Activated CD4-positive, alpha-beta T cell treated with anti-CD3 and anti-CD28 coated beads for 36 hours (primary cell): Measurements from ENCODE around the gene LRG1. TPM values are rescaled to one million over a fixed set of nuclear protein-coding genes. Genes with fewer than 3 reads are reported as not detected.

ENCODE experiments used
- ATAC-seq: fragments of 200-7000 bp; cut with Tn5 transposase; one replicate; pipeline ENCODE4 v1.10.0; 2021; ENCODE audit warnings: mild to moderate bottlenecking, moderate library complexity
- CTCF ChIA-PET: fragments of 350-600 bp; sonication (Branson Sonifier 250); formaldehyde crosslinking; loops from one replicate; lab custom pipeline; 2021; ENCODE audit warnings: antibody characterized with exemption; lab: Charles Lee
- POLR2A ChIA-PET: fragments of 350-600 bp; sonication (Branson Sonifier 250); formaldehyde crosslinking; loops from one replicate; lab custom pipeline; 2021; ENCODE audit warnings: antibody characterized with exemption, inconsistent platforms; lab: Charles Lee
- DNase-seq: peaks from one replicate; pipeline ENCODE4 v3.0.0-alpha.2; 2020
- H3K27ac Mint-ChIP-seq: one replicate; pipeline ENCODE4 v1.8.0; 2021; ENCODE audit warnings: mixed read lengths
- H3K27me3 Mint-ChIP-seq: one replicate; pipeline ENCODE4 v1.8.0; 2021; ENCODE audit warnings: mixed read lengths
- H3K36me3 Mint-ChIP-seq: one replicate; pipeline ENCODE4 v1.8.0; 2021; ENCODE audit warnings: low read depth, mixed read lengths
- H3K4me1 Mint-ChIP-seq: one replicate; pipeline ENCODE4 v1.8.0; 2021; ENCODE audit warnings: mixed read lengths
- H3K4me3 Mint-ChIP-seq: one replicate; pipeline ENCODE4 v1.8.0; 2021; ENCODE audit warnings: mild to moderate bottlenecking, moderate library complexity, mixed read lengths
- H3K9me3 Mint-ChIP-seq: one replicate; pipeline ENCODE4 v1.8.0; 2021; ENCODE audit warnings: low read depth, mixed read lengths
- intact Hi-C, 2 experiments: fragments of 100-400 bp; cut with DNase I in 1 of 2; cut with micrococcal nuclease in 1 of 2; formaldehyde crosslinking; loops; one replicate each; pipeline versions ENCODE4 v1.14.2 to v1.15.1; 2022 to 2024; cut with DNase I, micrococcal nuclease
- total RNA-seq, 2 experiments: library from RNA; stranded (reverse); gene quantifications; one replicate each; pipeline ENCODE4 v1.2.3, GENCODE V29; 2021

Gene LRG1
- total RNA-seq, 2 experiments from 2014 or later: 0.35 to 0.57 TPM

- intact Hi-C loops: loop anchor here in 1 of 2 experiments (2.0 kb wide), 1 partner anchor 67 kb away; the partner anchor contains the start of gene UBXN6
- POLR2A ChIA-PET: no interaction called here
- no peak for ATAC-seq
Measured at GRCh38 chr19:4523306-4524110, 16.3 kb downstream of the LRG1 start.

GRCh38 chr19:4522291-4523002, 17.4 kb downstream of the LRG1 start:
- no peak overlapping the region for H3K27ac Mint-ChIP-seq
- H3K36me3 Mint-ChIP-seq: no peaks in the 10 kb centered on the region
- no peak for DNase-seq
- H3K4me3 Mint-ChIP-seq: no peak overlapping the region
- no peaks in the 10 kb centered on the region for H3K9me3 Mint-ChIP-seq
- no peaks in the 10 kb centered on the region for H3K27me3 Mint-ChIP-seq
- intact Hi-C loops: no loop called here
- CTCF ChIA-PET: interaction anchor here (0.6 to 3.5 kb wide), 9 partner anchors 12 to 1089 kb away, joined by 3 to 35 read pairs (median 4); partner anchors contain the start of genes LRG1 and PLIN5
- ATAC-seq: no peak
- H3K4me1 Mint-ChIP-seq: no peaks in the 10 kb centered on the region
- POLR2A ChIA-PET: no interaction called here

More at GRCh38 chr19:4523306-4524110, 16.3 kb downstream of the LRG1 start:
- no peak overlapping the region for H3K27ac Mint-ChIP-seq
- H3K36me3 Mint-ChIP-seq: no peaks in the 10 kb centered on the region
- no peaks in the 10 kb centered on the region for H3K9me3 Mint-ChIP-seq
- H3K4me3 Mint-ChIP-seq: no peak overlapping the region
- peak; percentile 62 for DNase-seq
- no peaks in the 10 kb centered on the region for H3K4me1 Mint-ChIP-seq
- CTCF ChIA-PET: interaction anchor here (0.6 to 3.5 kb wide), 9 partner anchors 11 to 361 kb away, joined by 3 to 35 read pairs (median 5); partner anchors contain the start of genes LRG1 and PLIN5
- H3K27me3 Mint-ChIP-seq: no peaks in the 10 kb centered on the region

GRCh38 chr19:4521888-4522242, 18.0 kb downstream of the LRG1 start:
- Mint-ChIP-seq H3K4me3 (no peak overlapping the region), H3K9me3 (no peaks in the 10 kb centered on the region), H3K27ac (no peak overlapping the region), H3K36me3 (no peaks in the 10 kb centered on the region), H3K27me3 (no peaks in the 10 kb centered on the region), H3K4me1 (no peaks in the 10 kb centered on the region)
- DNase-seq: no peak
- ATAC-seq: no peak
- intact Hi-C loops: no loop called here
- ChIA-PET CTCF (interaction anchor here (0.5 to 0.6 kb wide), 2 partner anchors 103 to 1089 kb away, joined by 3 read pairs; no protein-coding TSS in a partner anchor), POLR2A (no interaction called here)

- Mint-ChIP-seq H3K36me3 (no peaks in the 10 kb centered on the region), H3K4me3 (no peak overlapping the region), H3K27me3 (no peaks in the 10 kb centered on the region), H3K27ac (no peak overlapping the region), H3K9me3 (no peaks in the 10 kb centered on the region), H3K4me1 (no peaks in the 10 kb centered on the region)
- CTCF ChIA-PET: interaction anchor here (0.5 to 0.7 kb wide), 2 partner anchors 103 to 106 kb away, joined by 3 read pairs; no protein-coding TSS in a partner anchor
- no peak for ATAC-seq
- POLR2A ChIA-PET: no interaction called here
- intact Hi-C loops: no loop called here
- no peak for DNase-seq
Measured at GRCh38 chr19:4521170-4521887, 18.5 kb downstream of the LRG1 start.

GRCh38 chr19:4519521-4520277, 20.1 kb downstream of the LRG1 start:
- ChIA-PET POLR2A (no interaction called here), CTCF (interaction anchor here (1.0 kb wide), 1 partner anchor 271 kb away, joined by 4 read pairs; the partner anchor contains the start of gene FEM1A)
- Mint-ChIP-seq H3K4me1 (no peaks in the 10 kb centered on the region), H3K4me3 (no peak overlapping the region), H3K36me3 (no peaks in the 10 kb centered on the region), H3K27ac (no peak overlapping the region), H3K27me3 (no peaks in the 10 kb centered on the region), H3K9me3 (no peaks in the 10 kb centered on the region)
- intact Hi-C loops: no loop called here
- DNase-seq (no peak), ATAC-seq (no peak)

GRCh38 chr19:4519172-4519496, 20.7 kb downstream of the LRG1 start:
- intact Hi-C loops: no loop called here
- Mint-ChIP-seq H3K27me3 (no peaks in the 10 kb centered on the region), H3K9me3 (no peaks in the 10 kb centered on the region), H3K4me1 (no peaks in the 10 kb centered on the region), H3K36me3 (no peaks in the 10 kb centered on the region), H3K27ac (no peak overlapping the region), H3K4me3 (no peak overlapping the region)
- ATAC-seq (no peak), DNase-seq (no peak)
- POLR2A ChIA-PET: no interaction called here
- CTCF ChIA-PET: no interaction called here

GRCh38 chr19:4518345-4519171, 21.3 kb downstream of the LRG1 start, which contains the start of gene PLIN4:
PLIN4 (minus strand) TSS chr19:4518486; CDS start chr19:4518272, 214 bp downstream.
- H3K4me1 Mint-ChIP-seq: no peaks in the 10 kb centered on the region
- no peaks in the 10 kb centered on the region for H3K36me3 Mint-ChIP-seq
- no peak for ATAC-seq
- CTCF ChIA-PET: no interaction called here
- no peak within 1 kb of the TSS for H3K27ac Mint-ChIP-seq
- no peak within 1 kb of the TSS for H3K4me3 Mint-ChIP-seq
- no peaks in the 10 kb centered on the region for H3K9me3 Mint-ChIP-seq
- POLR2A ChIA-PET: no interaction called here
- intact Hi-C loops: no loop called here
- H3K27me3 Mint-ChIP-seq: no peaks in the 10 kb centered on the region
- no peak for DNase-seq

GRCh38 chr19:4517451-4518057, 22.3 kb downstream of the LRG1 start:
- no peak for ATAC-seq
- ChIA-PET CTCF (interaction anchor here (0.6 to 1.3 kb wide), 2 partner anchors 8 to 297 kb away, joined by 3 to 4 read pairs; no protein-coding TSS in a partner anchor), POLR2A (no interaction called here)
- H3K36me3 Mint-ChIP-seq: no peaks in the 10 kb centered on the region
- H3K27ac Mint-ChIP-seq: no peak overlapping the region
- no peak overlapping the region for H3K4me3 Mint-ChIP-seq
- DNase-seq: no peak
- H3K9me3 Mint-ChIP-seq: no peaks in the 10 kb centered on the region
- intact Hi-C loops: no loop called here
- no peaks in the 10 kb centered on the region for H3K27me3 Mint-ChIP-seq
- H3K4me1 Mint-ChIP-seq: no peaks in the 10 kb centered on the region

GRCh38 chr19:4516939-4517300, 22.9 kb downstream of the LRG1 start:
- DNase-seq: no peak
- no peaks in the 10 kb centered on the region for H3K36me3 Mint-ChIP-seq
- CTCF ChIA-PET: interaction anchor here (1.3 kb wide), 1 partner anchor 8 kb away, joined by 4 read pairs; no protein-coding TSS in a partner anchor
- H3K27ac Mint-ChIP-seq: no peak overlapping the region
- no peaks in the 10 kb centered on the region for H3K4me1 Mint-ChIP-seq
- POLR2A ChIA-PET: interaction anchor here (0.6 kb wide), 1 partner anchor 19 kb away, joined by 3 read pairs; no protein-coding TSS in a partner anchor
- ATAC-seq: no peak
- H3K27me3 Mint-ChIP-seq: no peaks in the 10 kb centered on the region
- intact Hi-C loops: no loop called here
- no peaks in the 10 kb centered on the region for H3K9me3 Mint-ChIP-seq
- H3K4me3 Mint-ChIP-seq: no peak overlapping the region
